Activated T-helper 2 cell treated with anti-CD3 and anti-CD28 coated beads, Interferon-gamma antibody, Interleukin-2, Interleukin-4, amounts not matched to agents 10 μg/mL and 5 μg/mL and 100 μg/mL, durations not matched to agents 14 hours and 24 hours and 36 hours (primary cell): ENCODE data around the gene WWOX. TPM values are rescaled to one million over a fixed set of nuclear protein-coding genes. Genes with fewer than 3 reads are reported as not detected.

Source experiments
- DNase-seq: peaks from one replicate; pipeline ENCODE4 v3.0.0; 2021; ENCODE audit warnings: low spot score
- H3K27ac Mint-ChIP-seq: one replicate; pipeline ENCODE4 v1.8.0; 2021; ENCODE audit warnings: mixed read lengths
- H3K27me3 Mint-ChIP-seq: one replicate; pipeline ENCODE4 v1.8.0; 2021; ENCODE audit warnings: low read depth, mixed read lengths
- H3K36me3 Mint-ChIP-seq: one replicate; pipeline ENCODE4 v1.8.0; 2021; ENCODE audit warnings: low read depth, mixed read lengths
- H3K4me1 Mint-ChIP-seq: one replicate; pipeline ENCODE4 v1.8.0; 2021; ENCODE audit warnings: low read depth, mixed read lengths
- H3K4me3 Mint-ChIP-seq: one replicate; pipeline ENCODE4 v1.8.0; 2021; ENCODE audit warnings: low read depth, mild to moderate bottlenecking, moderate library complexity, mixed read lengths
- H3K9me3 Mint-ChIP-seq: one replicate; pipeline ENCODE4 v1.8.0; 2021; ENCODE audit warnings: mixed read lengths
- intact Hi-C: fragments of 100-400 bp; cut with micrococcal nuclease; formaldehyde crosslinking; loops from one replicate; pipeline ENCODE4 v1.15.1; 2023
- total RNA-seq: library from RNA; stranded (reverse); gene quantifications from 2 replicates; pipeline ENCODE4 v1.2.3, GENCODE V29; 2022

Gene WWOX
- total RNA-seq, 1 donor from 2014 or later, result 19.0 TPM

DNA sequence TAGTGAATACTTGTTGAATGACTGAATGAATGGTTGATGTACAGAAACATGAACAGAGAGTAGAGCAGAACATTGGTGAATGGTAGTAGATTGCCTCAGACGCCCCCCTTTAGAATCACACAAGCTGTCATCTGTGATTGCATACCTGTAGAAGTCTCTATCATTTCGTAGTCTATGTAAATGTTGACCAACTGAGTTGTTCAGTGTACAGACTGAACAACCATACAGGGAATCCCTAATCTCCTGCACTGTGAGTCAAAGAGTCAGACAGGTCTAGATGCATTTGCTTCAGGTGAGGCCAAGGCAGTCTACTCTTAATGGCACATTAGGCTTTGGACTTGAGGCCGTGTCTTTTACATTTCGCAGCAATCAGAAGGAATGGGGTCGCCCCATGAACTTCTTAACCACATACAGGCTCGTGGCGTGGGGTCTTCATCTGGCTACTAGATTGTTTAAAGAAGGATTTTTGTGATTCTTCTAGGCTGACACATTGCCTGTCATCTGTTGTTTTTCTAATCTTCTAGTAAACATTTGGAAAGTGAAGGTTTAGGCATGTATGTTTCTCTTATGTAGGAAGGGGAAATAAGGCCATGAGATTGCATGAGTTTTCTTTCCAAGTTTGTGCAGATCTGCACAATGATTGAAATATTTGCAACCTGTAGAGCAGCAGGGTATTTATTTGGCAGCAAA lies 157.4 kb downstream of the WWOX start:
- intact Hi-C loops, result no loop called here
- Mint-ChIP-seq H3K4me3 (no peak overlapping the region), H3K27me3 (no peaks in the 10 kb centered on the region), H3K4me1 (no peaks in the 10 kb centered on the region), H3K27ac (no peak overlapping the region), H3K9me3 (no peaks in the 10 kb centered on the region), H3K36me3 (no peaks in the 10 kb centered on the region)
- DNase-seq, result no peak

DNA sequence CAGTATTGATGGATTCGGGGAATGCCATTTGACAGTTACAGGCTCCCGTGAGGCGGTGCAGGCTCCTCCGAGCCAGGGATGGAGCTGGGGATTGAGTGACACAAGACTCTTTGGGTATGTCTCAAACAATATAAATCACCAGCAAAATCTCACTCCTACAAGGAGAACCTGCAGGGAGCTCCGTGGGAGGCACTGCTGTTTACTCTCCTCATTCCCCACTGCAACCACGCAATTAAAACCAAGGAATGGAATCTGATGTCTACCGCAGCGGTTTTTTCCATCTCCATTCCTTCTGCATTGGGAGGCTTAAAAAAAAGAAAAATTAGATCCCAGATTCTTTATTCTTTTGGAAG lies 157.9 kb downstream of the WWOX start:
- intact Hi-C loops, result no loop called here
- Mint-ChIP-seq H3K36me3 (no peaks in the 10 kb centered on the region), H3K4me3 (no peak overlapping the region), H3K27ac (no peak overlapping the region), H3K4me1 (no peaks in the 10 kb centered on the region), H3K27me3 (no peaks in the 10 kb centered on the region), H3K9me3 (no peaks in the 10 kb centered on the region)
- no peak for DNase-seq

DNA sequence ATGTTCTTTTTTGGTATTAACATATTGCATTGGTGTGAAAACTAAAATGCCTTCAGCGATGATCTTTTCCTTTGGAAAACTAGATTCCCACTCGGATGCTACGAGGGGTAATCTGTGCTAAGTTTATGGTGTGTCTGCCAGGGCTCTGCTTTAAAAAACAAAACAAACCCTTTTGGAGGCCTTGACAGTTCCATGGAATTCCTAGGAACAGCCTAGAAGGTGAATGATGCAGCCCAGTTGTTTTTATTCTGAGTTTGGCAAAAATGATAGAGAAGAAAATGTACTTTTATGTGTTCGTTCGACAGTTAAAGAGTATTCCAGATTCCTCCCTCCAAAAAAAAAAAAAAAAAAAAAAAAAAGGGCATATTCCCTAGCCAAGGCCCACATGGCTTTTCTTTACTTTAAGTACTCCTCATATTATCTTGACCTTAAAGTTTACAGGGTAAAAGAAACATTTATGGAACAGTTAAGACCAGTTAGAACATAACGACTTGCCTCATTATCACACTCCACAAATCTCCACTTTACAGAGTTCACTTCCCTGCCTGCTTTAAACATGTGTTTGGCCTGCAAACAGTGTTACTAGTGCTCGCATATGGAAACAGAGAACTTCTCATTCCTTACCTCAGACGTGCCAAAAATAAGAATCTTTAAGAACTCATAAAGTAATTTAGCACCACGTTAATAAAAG lies 159.1 kb downstream of the WWOX start:
- DNase-seq, result no peak
- Mint-ChIP-seq H3K4me1 (no peaks in the 10 kb centered on the region), H3K27ac (no peak overlapping the region), H3K27me3 (no peaks in the 10 kb centered on the region), H3K9me3 (no peaks in the 10 kb centered on the region), H3K4me3 (no peak overlapping the region), H3K36me3 (no peaks in the 10 kb centered on the region)
- intact Hi-C loops, result no loop called here

DNA sequence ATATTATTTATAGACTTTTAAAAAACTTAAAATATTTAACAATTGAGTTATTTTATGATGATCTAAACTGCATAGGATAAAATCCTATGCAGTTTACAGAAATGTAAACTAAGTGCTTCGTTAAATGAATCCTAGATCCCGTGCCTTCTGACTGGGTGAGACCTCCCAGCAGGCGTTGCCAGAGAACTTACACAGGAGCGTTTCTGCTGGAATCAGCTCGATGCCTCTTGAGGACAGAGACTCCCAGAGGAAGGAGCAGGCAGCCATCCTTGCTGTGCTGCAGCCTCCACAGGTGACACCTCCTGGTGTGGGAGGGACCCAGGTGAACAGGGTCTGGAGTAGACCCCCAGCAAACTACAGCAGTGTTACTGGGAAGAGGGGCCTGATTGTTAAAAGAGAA lies 160.4 kb downstream of the WWOX start:
- DNase-seq, result no peak
- H3K27me3 Mint-ChIP-seq, result no peaks in the 10 kb centered on the region
- intact Hi-C loops, result no loop called here
- H3K9me3 Mint-ChIP-seq, result no peaks in the 10 kb centered on the region
- H3K4me3 Mint-ChIP-seq, result no peak overlapping the region
- H3K36me3 Mint-ChIP-seq, result no peaks in the 10 kb centered on the region
- H3K4me1 Mint-ChIP-seq, result no peaks in the 10 kb centered on the region
- H3K27ac Mint-ChIP-seq, result no peak overlapping the region

DNA sequence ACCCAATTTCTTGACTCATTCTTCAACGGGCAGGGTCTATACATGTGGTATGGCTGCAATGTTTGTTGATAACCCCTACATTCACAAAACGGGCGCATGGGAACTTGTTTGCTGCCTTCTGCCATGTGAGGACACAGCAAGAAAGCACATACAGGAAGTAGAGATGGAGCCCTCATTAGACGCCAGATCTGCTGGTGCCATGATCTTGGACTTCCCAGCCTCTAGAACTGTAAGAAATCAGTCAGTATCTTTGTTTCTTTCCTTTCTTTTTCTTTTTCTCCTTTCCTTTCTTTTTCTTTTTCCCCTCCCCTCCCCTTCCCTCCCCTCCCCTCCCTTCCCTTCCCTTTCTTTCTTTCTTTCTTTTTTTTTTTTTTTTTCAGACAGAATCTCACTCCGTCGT lies 165.2 kb downstream of the WWOX start:
- Mint-ChIP-seq H3K27me3 (no peaks in the 10 kb centered on the region), H3K4me3 (no peak overlapping the region), H3K4me1 (no peaks in the 10 kb centered on the region), H3K27ac (no peak overlapping the region), H3K36me3 (no peaks in the 10 kb centered on the region), H3K9me3 (no peaks in the 10 kb centered on the region)
- DNase-seq, result no peak
- intact Hi-C loops, result no loop called here

DNA sequence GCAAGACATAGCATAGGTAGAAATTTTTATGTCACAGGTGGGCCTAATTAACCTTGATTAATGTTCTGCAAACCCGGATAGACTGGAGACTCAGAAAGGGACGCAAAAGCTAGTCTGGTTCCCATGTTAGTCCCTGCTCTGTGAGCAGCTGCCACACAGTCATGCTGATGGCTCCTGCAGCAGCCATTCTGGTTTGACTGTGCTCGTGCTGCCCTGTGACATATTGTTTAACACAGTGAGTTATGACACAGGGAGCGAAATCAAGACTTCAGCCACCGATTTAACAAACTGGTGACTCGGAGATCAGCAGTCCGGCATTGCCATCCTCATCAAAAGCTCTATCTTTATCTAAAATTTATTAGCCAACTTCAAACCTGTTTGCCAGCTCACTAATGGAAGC lies 169.8 kb downstream of the WWOX start:
- intact Hi-C loops, result no loop called here
- Mint-ChIP-seq H3K36me3 (no peaks in the 10 kb centered on the region), H3K4me3 (no peak overlapping the region), H3K9me3 (no peaks in the 10 kb centered on the region), H3K27me3 (no peaks in the 10 kb centered on the region), H3K27ac (no peak overlapping the region), H3K4me1 (no peaks in the 10 kb centered on the region)
- DNase-seq, result no peak

DNA sequence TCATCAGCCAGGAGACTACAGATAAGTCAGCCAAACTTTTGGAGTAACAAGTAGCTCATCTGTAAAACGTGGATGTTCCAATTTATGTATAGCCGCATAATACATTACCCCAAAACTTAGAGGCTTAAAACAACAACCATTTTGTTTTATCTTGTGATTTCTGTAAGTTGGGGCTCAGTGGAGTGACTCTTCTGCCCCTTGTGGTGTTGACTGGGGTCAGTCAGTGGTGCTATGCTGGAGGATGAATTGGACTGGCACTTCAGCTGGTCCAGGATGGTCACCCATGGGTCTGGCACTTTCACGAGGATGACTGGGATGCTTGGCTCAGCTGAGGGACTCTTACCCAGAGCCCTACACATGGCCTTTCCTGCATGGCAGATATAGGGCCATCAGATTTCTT lies 172.5 kb downstream of the WWOX start:
- Mint-ChIP-seq H3K4me3 (no peak overlapping the region), H3K27me3 (no peaks in the 10 kb centered on the region), H3K27ac (no peak overlapping the region), H3K9me3 (no peaks in the 10 kb centered on the region), H3K36me3 (no peaks in the 10 kb centered on the region), H3K4me1 (no peaks in the 10 kb centered on the region)
- intact Hi-C loops, result no loop called here
- DNase-seq, result no peak

GRCh38 chr16:78274771-78275170 lies 175.3 kb downstream of the WWOX start:
- H3K4me3 Mint-ChIP-seq, result no peak overlapping the region
- H3K4me1 Mint-ChIP-seq, result no peaks in the 10 kb centered on the region
- H3K9me3 Mint-ChIP-seq, result no peaks in the 10 kb centered on the region

DNA sequence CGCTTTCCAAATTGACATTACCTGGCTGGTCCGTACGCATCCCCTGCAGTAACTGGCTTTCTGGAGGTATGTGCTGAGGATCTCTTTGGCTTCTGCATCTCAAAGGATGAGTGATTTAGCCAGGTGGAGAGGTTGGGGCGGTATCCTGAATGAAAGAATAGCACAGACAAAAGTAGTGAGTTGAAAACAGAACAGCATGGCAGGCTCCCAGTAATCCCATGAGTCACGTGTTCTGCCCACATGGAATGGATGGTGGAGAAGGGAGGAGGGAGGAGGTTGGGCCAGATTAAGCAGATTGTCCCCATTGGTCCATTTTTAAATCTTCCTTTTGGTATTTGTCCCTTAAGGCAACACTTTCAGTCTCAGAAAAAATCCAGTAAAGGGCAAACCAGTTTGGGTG lies 176.0 kb downstream of the WWOX start:
- no peaks in the 10 kb centered on the region for H3K27me3 Mint-ChIP-seq
- no peaks in the 10 kb centered on the region for H3K4me1 Mint-ChIP-seq
- H3K4me3 Mint-ChIP-seq, result no peak overlapping the region
- no peaks in the 10 kb centered on the region for H3K36me3 Mint-ChIP-seq
- no peak overlapping the region for H3K27ac Mint-ChIP-seq
- H3K9me3 Mint-ChIP-seq, result no peaks in the 10 kb centered on the region
- intact Hi-C loops, result no loop called here
- DNase-seq, result no peak

More at GRCh38 chr16:78274771-78275170, 175.3 kb downstream of the WWOX start:
- Mint-ChIP-seq H3K36me3 (no peaks in the 10 kb centered on the region), H3K27ac (no peak overlapping the region), H3K27me3 (no peaks in the 10 kb centered on the region)
- DNase-seq, result no peak
- intact Hi-C loops, result no loop called here

- Mint-ChIP-seq H3K27me3 (no peaks in the 10 kb centered on the region), H3K4me1 (no peaks in the 10 kb centered on the region), H3K9me3 (no peaks in the 10 kb centered on the region)
Observed at GRCh38 chr16:78277321-78278055, 178.0 kb downstream of the WWOX start.

DNA sequence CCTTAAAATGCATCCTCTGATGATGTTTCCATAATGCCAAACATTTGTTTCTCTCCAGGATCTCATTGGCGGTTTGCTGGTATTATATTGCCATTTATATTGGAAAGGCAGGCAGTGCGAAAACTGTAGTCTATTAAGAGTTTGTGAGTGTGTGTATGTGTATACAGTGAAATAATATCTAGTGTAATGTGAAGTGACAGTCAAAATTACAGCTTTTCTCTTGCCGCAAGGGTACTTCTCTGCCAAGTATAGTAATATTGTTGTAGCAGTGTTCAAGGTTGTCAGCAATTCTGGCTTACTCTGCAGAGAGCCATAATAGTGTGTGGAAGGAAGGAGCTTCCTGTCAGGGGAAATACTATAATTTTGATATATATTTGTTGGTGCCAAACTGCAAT lies 178.6 kb downstream of the WWOX start:
- no peaks in the 10 kb centered on the region for H3K27me3 Mint-ChIP-seq
- H3K4me1 Mint-ChIP-seq, result no peaks in the 10 kb centered on the region
- no peaks in the 10 kb centered on the region for H3K36me3 Mint-ChIP-seq
- intact Hi-C loops, result no loop called here
- no peaks in the 10 kb centered on the region for H3K9me3 Mint-ChIP-seq
- no peak for DNase-seq
- no peak overlapping the region for H3K4me3 Mint-ChIP-seq
- no peak overlapping the region for H3K27ac Mint-ChIP-seq

More at GRCh38 chr16:78277321-78278055, 178.0 kb downstream of the WWOX start:
- no peak for DNase-seq
- intact Hi-C loops, result no loop called here
- H3K27ac Mint-ChIP-seq, result no peak overlapping the region
- H3K36me3 Mint-ChIP-seq, result no peaks in the 10 kb centered on the region
- H3K4me3 Mint-ChIP-seq, result no peak overlapping the region

DNA sequence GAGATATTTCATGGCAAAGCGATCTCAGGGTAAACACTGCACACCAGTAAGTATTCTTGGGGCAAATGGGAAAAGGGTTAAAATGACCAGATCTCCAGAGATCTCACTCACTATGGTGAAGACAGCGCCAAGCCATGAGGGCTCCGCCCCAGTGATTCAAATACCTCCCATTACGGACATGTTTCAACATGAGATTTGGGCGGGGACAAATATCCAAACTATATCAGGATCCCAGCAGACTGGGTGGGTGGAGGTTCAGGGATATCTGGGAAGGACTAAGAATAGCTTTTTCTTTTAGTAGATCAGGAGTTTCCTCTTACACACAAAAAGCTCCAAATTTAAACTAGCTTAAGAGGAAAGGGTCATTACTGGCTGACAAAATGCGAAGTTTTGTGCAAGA lies 181.7 kb downstream of the WWOX start:
- Mint-ChIP-seq H3K4me1 (no peaks in the 10 kb centered on the region), H3K9me3 (no peaks in the 10 kb centered on the region), H3K36me3 (no peaks in the 10 kb centered on the region), H3K4me3 (no peak overlapping the region), H3K27me3 (no peaks in the 10 kb centered on the region), H3K27ac (no peak overlapping the region)
- intact Hi-C loops, result no loop called here
- DNase-seq, result no peak

DNA sequence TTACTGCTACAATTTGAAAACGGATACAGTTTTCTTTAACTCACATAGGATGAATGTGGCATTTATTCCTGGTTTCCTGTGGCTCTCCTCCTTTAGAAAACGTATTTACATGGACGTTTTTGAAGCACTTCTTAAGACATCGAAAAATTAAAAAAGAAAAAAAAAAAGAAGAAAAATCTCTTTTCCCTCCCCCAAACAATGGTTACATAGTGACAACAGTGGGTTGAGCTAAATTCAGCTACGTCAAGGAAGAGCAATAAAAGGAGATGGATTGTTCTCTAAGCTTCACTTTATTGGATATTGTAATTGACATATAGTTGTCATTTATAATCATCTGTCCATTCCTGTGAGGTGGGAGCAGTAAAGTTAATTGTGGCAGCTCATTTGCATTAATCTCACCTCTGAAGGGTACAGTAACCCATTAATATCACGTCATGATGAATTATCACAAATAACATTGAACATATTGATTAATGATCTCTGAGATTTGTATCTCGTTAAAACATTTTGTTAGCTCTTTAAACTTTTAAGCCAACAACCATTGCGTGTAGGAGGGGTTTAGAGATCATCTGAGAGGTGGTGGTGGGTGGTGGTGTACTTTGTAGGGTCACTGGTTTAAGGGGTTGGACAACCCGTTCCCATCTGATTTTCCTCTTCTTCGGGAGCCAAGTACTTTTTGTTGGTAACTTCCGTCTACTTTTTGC lies 184.2 kb downstream of the WWOX start:
- H3K27me3 Mint-ChIP-seq, result no peaks in the 10 kb centered on the region
- no peak overlapping the region for H3K4me3 Mint-ChIP-seq
- no peaks in the 10 kb centered on the region for H3K4me1 Mint-ChIP-seq
- no peaks in the 10 kb centered on the region for H3K9me3 Mint-ChIP-seq
- no peaks in the 10 kb centered on the region for H3K36me3 Mint-ChIP-seq
- intact Hi-C loops, result no loop called here
- DNase-seq, result no peak
- no peak overlapping the region for H3K27ac Mint-ChIP-seq
